Activated B cell treated with CpG ODN at 0.5 μM for 24 hours (primary cell): ENCODE data around the gene IL1A. TPM values are rescaled to one million over a fixed set of nuclear protein-coding genes. Genes with fewer than 3 reads are reported as not detected.

Experiments used
- ATAC-seq: fragments of 200-7000 bp; cut with Tn5 transposase; one replicate; pipeline ENCODE4 v1.10.0; 2021; ENCODE audit warnings: low read depth, mild to moderate bottlenecking, moderate library complexity
- CTCF ChIA-PET: fragments of 350-600 bp; sonication (Branson Sonifier 250); formaldehyde crosslinking; loops from one replicate; lab custom pipeline; 2021; ENCODE audit warnings: antibody characterized with exemption; lab: Charles Lee
- POLR2A ChIA-PET: fragments of 350-600 bp; sonication (Branson Sonifier 250); formaldehyde crosslinking; loops from one replicate; lab custom pipeline; 2021; ENCODE audit warnings: antibody characterized with exemption; lab: Charles Lee
- DNase-seq: peaks from one replicate; pipeline ENCODE4 v3.0.0; 2022
- H3K27ac Mint-ChIP-seq: one replicate; pipeline ENCODE4 v1.8.0; 2020; ENCODE audit warnings: mixed read lengths
- H3K27me3 Mint-ChIP-seq: one replicate; pipeline ENCODE4 v1.8.0; 2021; ENCODE audit warnings: mixed read lengths
- H3K36me3 Mint-ChIP-seq: one replicate; pipeline ENCODE4 v1.8.0; 2021; ENCODE audit warnings: low read depth, mixed read lengths
- H3K4me1 Mint-ChIP-seq: one replicate; pipeline ENCODE4 v1.8.0; 2021; ENCODE audit warnings: mixed read lengths
- H3K4me3 Mint-ChIP-seq: one replicate; pipeline ENCODE4 v1.8.0; 2020; ENCODE audit warnings: mild to moderate bottlenecking, mixed read lengths
- H3K9me3 Mint-ChIP-seq: one replicate; pipeline ENCODE4 v1.8.0; 2020; ENCODE audit warnings: mixed read lengths
- intact Hi-C: fragments of 100-400 bp; cut with micrococcal nuclease; formaldehyde crosslinking; loops from one replicate; pipeline ENCODE4 v1.15.1; 2024
- total RNA-seq: library from RNA; stranded (reverse); gene quantifications from 2 replicates; pipeline ENCODE4 v1.2.3, GENCODE V29; 2022
- TF ChIP-seq, protein P1 (sequence below): fragments of 200-600 bp; IDR thresholded peaks from one replicate; pipeline ENCODE4 v1.8.0; 2022; ENCODE audit warnings: antibody characterized with exemption, mild to moderate bottlenecking

IL1A gene
- total RNA-seq, 1 donor from 2014 or later: 1.9 TPM

DNA sequence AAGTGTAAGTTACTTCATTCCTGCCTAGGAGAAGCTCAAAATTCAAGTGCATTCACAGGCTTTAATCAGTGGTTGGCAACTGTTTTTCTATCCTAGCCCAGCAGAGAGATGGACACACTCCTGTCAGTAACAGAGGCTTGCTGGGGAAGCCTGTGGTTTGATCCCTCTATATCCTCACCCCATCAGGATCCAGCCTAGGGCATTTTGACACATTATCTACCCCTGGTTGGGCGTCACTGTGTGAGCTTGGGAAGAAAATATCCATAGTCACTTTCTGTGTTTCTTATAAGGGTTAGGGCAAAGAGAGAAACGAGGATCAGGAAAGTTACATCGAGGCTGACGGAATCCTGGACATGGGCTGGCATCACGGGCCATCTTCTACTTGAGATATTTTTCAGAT, 53.5 kb downstream of the IL1A start:
- Mint-ChIP-seq H3K9me3 (no peaks in the 10 kb centered on the region), H3K36me3 (no peaks in the 10 kb centered on the region), H3K27ac (no peak overlapping the region), H3K4me3 (no peak overlapping the region), H3K27me3 (no peaks in the 10 kb centered on the region), H3K4me1 (peaks cover 11% of the 10 kb centered on the region)
- no peak for ATAC-seq
- ChIA-PET CTCF (interaction anchor here (1.6 kb wide), 1 partner anchor 104 kb away, joined by 6 read pairs; no protein-coding TSS in a partner anchor), POLR2A (no interaction called here)
- DNase-seq: no peak
- intact Hi-C loops: no loop called here
- TF ChIP-seq, protein P1, sequence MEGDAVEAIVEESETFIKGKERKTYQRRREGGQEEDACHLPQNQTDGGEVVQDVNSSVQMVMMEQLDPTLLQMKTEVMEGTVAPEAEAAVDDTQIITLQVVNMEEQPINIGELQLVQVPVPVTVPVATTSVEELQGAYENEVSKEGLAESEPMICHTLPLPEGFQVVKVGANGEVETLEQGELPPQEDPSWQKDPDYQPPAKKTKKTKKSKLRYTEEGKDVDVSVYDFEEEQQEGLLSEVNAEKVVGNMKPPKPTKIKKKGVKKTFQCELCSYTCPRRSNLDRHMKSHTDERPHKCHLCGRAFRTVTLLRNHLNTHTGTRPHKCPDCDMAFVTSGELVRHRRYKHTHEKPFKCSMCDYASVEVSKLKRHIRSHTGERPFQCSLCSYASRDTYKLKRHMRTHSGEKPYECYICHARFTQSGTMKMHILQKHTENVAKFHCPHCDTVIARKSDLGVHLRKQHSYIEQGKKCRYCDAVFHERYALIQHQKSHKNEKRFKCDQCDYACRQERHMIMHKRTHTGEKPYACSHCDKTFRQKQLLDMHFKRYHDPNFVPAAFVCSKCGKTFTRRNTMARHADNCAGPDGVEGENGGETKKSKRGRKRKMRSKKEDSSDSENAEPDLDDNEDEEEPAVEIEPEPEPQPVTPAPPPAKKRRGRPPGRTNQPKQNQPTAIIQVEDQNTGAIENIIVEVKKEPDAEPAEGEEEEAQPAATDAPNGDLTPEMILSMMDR: no peak

DNA sequence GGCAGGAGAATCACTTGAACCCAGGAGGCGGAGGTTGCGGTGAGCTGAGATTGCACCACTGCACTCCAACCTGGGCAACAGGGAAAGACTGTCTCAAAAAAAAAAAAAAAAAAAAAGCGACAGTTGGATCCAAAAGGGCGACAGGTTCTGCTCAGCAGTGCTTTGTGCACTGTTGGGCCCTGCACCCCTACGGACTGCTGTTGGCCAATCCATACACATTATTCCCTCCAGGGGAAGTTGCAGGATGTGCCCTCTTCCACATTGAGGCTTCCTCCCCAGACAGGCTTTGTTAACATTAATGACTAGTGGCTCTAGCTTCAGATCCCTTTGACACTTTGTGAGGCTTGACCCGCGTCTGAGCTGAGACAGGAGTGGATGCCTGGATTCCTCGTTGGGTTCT, 54.1 kb downstream of the IL1A start:
- Mint-ChIP-seq H3K36me3 (no peaks in the 10 kb centered on the region), H3K4me1 (peaks cover 16% of the 10 kb centered on the region), H3K27ac (no peak overlapping the region), H3K9me3 (no peaks in the 10 kb centered on the region), H3K27me3 (no peaks in the 10 kb centered on the region), H3K4me3 (no peak overlapping the region)
- no peak for DNase-seq
- TF ChIP-seq, protein P1: no peak
- POLR2A ChIA-PET: interaction anchor here (0.7 kb wide), 1 partner anchor 87 kb away, joined by 3 read pairs; no protein-coding TSS in a partner anchor
- CTCF ChIA-PET: interaction anchor here (1.0 to 9.2 kb wide), 3 partner anchors 103 to 131 kb away, joined by 3 to 316 read pairs (median 6); no protein-coding TSS in a partner anchor
- no peak for ATAC-seq
- intact Hi-C loops: no loop called here

DNA sequence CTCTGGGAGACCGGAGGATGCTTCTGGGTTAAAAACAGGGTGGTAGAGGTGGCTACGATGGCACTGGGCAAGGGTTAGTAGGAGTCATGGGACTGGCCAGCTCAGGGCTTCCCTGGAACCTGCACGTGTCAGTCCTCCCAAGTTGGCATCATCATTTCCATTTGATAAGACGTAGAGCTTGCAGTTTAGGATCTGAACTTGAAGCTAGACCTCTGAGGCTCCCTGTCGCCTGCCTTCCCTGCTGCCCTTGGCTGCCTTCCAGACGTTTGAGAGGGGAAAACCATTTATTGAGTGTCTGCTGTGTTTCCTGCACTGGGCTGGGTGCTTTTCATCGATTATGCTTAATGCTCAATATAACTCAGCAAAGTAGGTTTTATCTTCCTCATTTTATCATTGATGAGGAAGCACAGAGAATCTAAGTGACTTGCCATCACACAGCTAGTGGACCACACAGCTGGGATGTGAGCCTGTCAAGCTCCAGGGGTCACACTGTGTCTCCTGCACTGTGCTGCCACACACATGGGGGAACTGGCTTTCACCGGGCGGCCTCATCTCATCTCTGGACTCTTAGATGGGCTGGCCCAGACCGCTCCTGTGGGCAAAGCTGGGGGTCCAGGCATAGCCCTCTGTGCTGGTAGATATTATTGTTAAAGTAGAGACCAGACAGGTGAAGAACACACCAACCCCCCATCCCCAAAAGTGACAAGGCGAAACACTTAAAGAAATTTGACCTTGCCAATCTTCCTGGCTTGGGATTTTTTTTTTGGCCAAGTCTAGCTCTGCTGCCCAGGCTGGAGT, 55.7 kb downstream of the IL1A start:
- H3K9me3 Mint-ChIP-seq: no peaks in the 10 kb centered on the region
- ChIA-PET POLR2A (interaction anchor here (0.6 to 1.2 kb wide), 3 partner anchors 106 to 128 kb away, joined by 3 to 7 read pairs (median 3); no protein-coding TSS in a partner anchor), CTCF (interaction anchor here (0.6 to 9.2 kb wide), 9 partner anchors 20 to 481 kb away, joined by 3 to 316 read pairs (median 9); partner anchors contain the start of gene SLC20A1)
- intact Hi-C loops: no loop called here
- DNase-seq: no peak
- TF ChIP-seq, protein P1: no peak
- H3K27ac Mint-ChIP-seq: no peak overlapping the region
- no peaks in the 10 kb centered on the region for H3K36me3 Mint-ChIP-seq
- H3K4me1 Mint-ChIP-seq: peaks cover 20% of the 10 kb centered on the region
- no peaks in the 10 kb centered on the region for H3K27me3 Mint-ChIP-seq
- no peak overlapping the region for H3K4me3 Mint-ChIP-seq
- no peak for ATAC-seq

DNA sequence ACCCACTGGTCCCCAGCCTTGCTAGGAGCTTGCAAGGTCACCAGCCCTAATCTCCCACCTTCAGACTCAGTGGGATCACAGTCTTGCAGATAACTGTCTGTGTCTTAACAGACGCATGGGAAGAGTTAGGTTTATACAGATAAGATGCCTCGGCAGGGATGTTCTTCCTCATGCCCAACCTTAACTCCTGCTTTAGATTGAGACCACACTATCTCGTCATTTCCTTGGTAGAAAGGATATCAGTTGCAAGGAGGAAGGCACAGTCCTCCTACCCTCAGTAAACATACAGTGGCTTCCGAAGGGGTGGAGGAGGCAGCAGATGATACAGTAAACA, 56.3 kb downstream of the IL1A start:
- Mint-ChIP-seq H3K9me3 (no peaks in the 10 kb centered on the region), H3K4me1 (peaks cover 20% of the 10 kb centered on the region), H3K36me3 (no peaks in the 10 kb centered on the region), H3K27me3 (no peaks in the 10 kb centered on the region), H3K27ac (no peak overlapping the region), H3K4me3 (no peak overlapping the region)
- intact Hi-C loops: no loop called here
- POLR2A ChIA-PET: no interaction called here
- CTCF ChIA-PET: interaction anchor here (1.3 to 9.2 kb wide), 6 partner anchors 20 to 231 kb away, joined by 4 to 316 read pairs (median 26); partner anchors contain the start of gene SLC20A1
- TF ChIP-seq, protein P1: no peak
- no peak for DNase-seq
- no peak for ATAC-seq
